ENCODE results near the gene TMEM163. TPM values are rescaled to one million over a fixed set of nuclear protein-coding genes. Genes with fewer than 3 reads are reported as not detected.

Gene TMEM163
- total and polyA plus RNA-seq, 2 of the 13 experiments (the other 11 are each of a cell fraction or from before 2014, with no cell fraction given): 0.05 TPM; not detected in 1

DNA sequence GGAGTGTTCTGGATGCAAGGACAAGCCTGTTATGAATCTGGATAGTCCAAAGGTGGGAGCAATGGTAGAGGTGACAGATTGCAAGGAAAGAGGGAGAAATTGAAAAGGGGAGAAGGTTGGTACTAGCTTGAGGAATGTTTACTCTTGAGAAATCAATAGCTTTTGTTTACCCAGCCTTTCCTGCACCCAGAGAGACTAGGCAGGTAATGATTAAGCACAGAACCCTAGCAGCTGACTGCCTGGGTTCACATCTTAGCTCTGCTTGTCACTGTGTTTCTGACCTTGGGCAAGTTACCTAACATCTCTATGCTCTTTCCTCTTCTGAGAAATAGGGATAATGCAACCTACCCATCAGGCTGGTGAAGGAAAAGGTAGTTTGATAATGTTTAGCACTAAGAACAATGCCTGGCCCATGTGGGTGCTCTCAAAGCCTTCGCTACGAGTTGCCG, 286.3 kb downstream of the TMEM163 start (continued):
- TF ChIP-seq, protein P1, sequence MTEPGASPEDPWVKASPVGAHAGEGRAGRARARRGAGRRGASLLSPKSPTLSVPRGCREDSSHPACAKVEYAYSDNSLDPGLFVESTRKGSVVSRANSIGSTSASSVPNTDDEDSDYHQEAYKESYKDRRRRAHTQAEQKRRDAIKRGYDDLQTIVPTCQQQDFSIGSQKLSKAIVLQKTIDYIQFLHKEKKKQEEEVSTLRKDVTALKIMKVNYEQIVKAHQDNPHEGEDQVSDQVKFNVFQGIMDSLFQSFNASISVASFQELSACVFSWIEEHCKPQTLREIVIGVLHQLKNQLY (CRISPR knock-in tag; IDR thresholded peaks at IDR 0.05): no peak; the same call in 1 of the 2 replicates
- peak; percentile 65; the same call in 1 of the 2 replicates for TF ChIP-seq KDM4B (CRISPR knock-in tag; IDR thresholded peaks at IDR 0.05)
- TF ChIP-seq, protein P2, sequence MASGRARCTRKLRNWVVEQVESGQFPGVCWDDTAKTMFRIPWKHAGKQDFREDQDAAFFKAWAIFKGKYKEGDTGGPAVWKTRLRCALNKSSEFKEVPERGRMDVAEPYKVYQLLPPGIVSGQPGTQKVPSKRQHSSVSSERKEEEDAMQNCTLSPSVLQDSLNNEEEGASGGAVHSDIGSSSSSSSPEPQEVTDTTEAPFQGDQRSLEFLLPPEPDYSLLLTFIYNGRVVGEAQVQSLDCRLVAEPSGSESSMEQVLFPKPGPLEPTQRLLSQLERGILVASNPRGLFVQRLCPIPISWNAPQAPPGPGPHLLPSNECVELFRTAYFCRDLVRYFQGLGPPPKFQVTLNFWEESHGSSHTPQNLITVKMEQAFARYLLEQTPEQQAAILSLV (CRISPR knock-in tag; IDR thresholded peaks at IDR 0.05; ENCODE audit: borderline replicate concordance): no peak
- TF ChIP-seq SP4 (CRISPR knock-in tag; IDR thresholded peaks at IDR 0.05): peak; percentile 52; the same call in 1 of the 2 replicates
- TF ChIP-seq, protein P3, sequence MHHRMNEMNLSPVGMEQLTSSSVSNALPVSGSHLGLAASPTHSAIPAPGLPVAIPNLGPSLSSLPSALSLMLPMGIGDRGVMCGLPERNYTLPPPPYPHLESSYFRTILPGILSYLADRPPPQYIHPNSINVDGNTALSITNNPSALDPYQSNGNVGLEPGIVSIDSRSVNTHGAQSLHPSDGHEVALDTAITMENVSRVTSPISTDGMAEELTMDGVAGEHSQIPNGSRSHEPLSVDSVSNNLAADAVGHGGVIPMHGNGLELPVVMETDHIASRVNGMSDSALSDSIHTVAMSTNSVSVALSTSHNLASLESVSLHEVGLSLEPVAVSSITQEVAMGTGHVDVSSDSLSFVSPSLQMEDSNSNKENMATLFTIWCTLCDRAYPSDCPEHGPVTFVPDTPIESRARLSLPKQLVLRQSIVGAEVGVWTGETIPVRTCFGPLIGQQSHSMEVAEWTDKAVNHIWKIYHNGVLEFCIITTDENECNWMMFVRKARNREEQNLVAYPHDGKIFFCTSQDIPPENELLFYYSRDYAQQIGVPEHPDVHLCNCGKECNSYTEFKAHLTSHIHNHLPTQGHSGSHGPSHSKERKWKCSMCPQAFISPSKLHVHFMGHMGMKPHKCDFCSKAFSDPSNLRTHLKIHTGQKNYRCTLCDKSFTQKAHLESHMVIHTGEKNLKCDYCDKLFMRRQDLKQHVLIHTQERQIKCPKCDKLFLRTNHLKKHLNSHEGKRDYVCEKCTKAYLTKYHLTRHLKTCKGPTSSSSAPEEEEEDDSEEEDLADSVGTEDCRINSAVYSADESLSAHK (CRISPR knock-in tag; IDR thresholded peaks at IDR 0.05; ENCODE audit: borderline replicate concordance): no peak
- TF ChIP-seq REPIN1 (CRISPR knock-in tag; IDR thresholded peaks at IDR 0.05; ENCODE audit: borderline replicate concordance, low read depth): peak; percentile 95; the same call in 1 of the 2 replicates
- no peak for TF ChIP-seq ARNT (IDR thresholded peaks at IDR 0.05)
- TF ChIP-seq, protein P4, sequence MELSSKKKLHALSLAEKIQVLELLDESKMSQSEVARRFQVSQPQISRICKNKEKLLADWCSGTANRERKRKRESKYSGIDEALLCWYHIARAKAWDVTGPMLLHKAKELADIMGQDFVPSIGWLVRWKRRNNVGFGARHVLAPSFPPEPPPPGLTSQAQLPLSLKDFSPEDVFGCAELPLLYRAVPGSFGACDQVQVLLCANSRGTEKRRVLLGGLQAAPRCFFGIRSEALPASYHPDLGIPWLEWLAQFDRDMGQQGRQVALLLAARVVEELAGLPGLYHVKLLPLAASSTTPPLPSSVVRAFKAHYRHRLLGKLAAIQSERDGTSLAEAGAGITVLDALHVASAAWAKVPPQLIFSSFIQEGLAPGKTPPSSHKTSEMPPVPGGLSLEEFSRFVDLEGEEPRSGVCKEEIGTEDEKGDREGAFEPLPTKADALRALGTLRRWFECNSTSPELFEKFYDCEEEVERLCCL (CRISPR knock-in tag; IDR thresholded peaks at IDR 0.05; ENCODE audit: borderline replicate concordance): no peak
- TF ChIP-seq ATAD3A (CRISPR knock-in tag; IDR thresholded peaks at IDR 0.05): no peak
- TF ChIP-seq, protein P5, sequence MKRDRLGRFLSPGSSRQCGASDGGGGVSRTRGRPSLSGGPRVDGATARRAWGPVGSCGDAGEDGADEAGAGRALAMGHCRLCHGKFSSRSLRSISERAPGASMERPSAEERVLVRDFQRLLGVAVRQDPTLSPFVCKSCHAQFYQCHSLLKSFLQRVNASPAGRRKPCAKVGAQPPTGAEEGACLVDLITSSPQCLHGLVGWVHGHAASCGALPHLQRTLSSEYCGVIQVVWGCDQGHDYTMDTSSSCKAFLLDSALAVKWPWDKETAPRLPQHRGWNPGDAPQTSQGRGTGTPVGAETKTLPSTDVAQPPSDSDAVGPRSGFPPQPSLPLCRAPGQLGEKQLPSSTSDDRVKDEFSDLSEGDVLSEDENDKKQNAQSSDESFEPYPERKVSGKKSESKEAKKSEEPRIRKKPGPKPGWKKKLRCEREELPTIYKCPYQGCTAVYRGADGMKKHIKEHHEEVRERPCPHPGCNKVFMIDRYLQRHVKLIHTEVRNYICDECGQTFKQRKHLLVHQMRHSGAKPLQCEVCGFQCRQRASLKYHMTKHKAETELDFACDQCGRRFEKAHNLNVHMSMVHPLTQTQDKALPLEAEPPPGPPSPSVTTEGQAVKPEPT (CRISPR knock-in tag; IDR thresholded peaks at IDR 0.05; ENCODE audit: low read depth): no peak
- peak; percentile 75; the same call in 1 of the 2 replicates for TF ChIP-seq NR2F2 (IDR thresholded peaks at IDR 0.05; ENCODE audit: borderline replicate concordance, low read depth)
- TF ChIP-seq ZNF75D (CRISPR knock-in tag; IDR thresholded peaks at IDR 0.05; ENCODE audit: borderline replicate concordance): no peak
- peak; percentile 92 for TF ChIP-seq SIN3A (IDR thresholded peaks at IDR 0.05; ENCODE audit: borderline replicate concordance, low read depth, low read length)
- TF ChIP-seq, protein P6, sequence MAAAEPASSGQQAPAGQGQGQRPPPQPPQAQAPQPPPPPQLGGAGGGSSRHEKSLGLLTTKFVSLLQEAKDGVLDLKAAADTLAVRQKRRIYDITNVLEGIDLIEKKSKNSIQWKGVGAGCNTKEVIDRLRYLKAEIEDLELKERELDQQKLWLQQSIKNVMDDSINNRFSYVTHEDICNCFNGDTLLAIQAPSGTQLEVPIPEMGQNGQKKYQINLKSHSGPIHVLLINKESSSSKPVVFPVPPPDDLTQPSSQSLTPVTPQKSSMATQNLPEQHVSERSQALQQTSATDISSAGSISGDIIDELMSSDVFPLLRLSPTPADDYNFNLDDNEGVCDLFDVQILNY (CRISPR knock-in tag; conservative IDR thresholded peaks at IDR 0.05): no peak
- TF ChIP-seq, protein P7, sequence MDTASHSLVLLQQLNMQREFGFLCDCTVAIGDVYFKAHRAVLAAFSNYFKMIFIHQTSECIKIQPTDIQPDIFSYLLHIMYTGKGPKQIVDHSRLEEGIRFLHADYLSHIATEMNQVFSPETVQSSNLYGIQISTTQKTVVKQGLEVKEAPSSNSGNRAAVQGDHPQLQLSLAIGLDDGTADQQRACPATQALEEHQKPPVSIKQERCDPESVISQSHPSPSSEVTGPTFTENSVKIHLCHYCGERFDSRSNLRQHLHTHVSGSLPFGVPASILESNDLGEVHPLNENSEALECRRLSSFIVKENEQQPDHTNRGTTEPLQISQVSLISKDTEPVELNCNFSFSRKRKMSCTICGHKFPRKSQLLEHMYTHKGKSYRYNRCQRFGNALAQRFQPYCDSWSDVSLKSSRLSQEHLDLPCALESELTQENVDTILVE (CRISPR knock-in tag; IDR thresholded peaks at IDR 0.05): peak; percentile 89; the same call in 1 of the 2 replicates
- no peak for TF ChIP-seq NKX3-1 (CRISPR knock-in tag; IDR thresholded peaks at IDR 0.05)
- TF ChIP-seq, protein P8, sequence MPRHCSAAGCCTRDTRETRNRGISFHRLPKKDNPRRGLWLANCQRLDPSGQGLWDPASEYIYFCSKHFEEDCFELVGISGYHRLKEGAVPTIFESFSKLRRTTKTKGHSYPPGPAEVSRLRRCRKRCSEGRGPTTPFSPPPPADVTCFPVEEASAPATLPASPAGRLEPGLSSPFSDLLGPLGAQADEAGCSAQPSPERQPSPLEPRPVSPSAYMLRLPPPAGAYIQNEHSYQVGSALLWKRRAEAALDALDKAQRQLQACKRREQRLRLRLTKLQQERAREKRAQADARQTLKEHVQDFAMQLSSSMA (CRISPR knock-in tag; IDR thresholded peaks at IDR 0.05): no peak
- peak; percentile 94 for TF ChIP-seq ZNF878 (CRISPR knock-in tag; IDR thresholded peaks at IDR 0.05)
- TF ChIP-seq SAP130 (CRISPR knock-in tag; IDR thresholded peaks at IDR 0.05; ENCODE audit: low read depth): peak; percentile 92
- TF ChIP-seq TAF1 (CRISPR knock-in tag; IDR thresholded peaks at IDR 0.05): peak; percentile 39; the same call in 1 of the 2 replicates

Measured in HepG2 (cell line).